Neuron (in vitro differentiated cells): ENCODE measurements around the gene ELK1.
A peak's percentile ranks its signal among the peaks of the same experiment; 100 is the strongest.

Experiments
- H2AFZ ChIP-seq: one replicate; pipeline ENCODE4 v1.6.1; 2013; ENCODE audit warnings: low read depth, mild to moderate bottlenecking, inconsistent platforms, low read length, moderate library complexity
- H3K27me3 ChIP-seq: one replicate; pipeline ENCODE4 v1.6.1; 2013; ENCODE audit warnings: low read length; ENCODE audit not compliant: insufficient read depth
- H3K36me3 ChIP-seq: one replicate; pipeline ENCODE4 v1.6.1; 2013; ENCODE audit warnings: low read length; ENCODE audit not compliant: insufficient read depth
- H3K4me1 ChIP-seq: one replicate; pipeline ENCODE4 v1.6.1; 2013; ENCODE audit warnings: low read length; ENCODE audit not compliant: insufficient read depth
- H3K4me3 ChIP-seq: 2 replicates; pipeline ENCODE4 v1.5.1; 2013; ENCODE audit warnings: mild to moderate bottlenecking, low read length, moderate library complexity
- H3K9me3 ChIP-seq: one replicate; pipeline ENCODE4 v1.6.1; 2013; ENCODE audit warnings: low read length

The ELK1 gene

GRCh38 chrX:47658684-47659420 lies 8.5 kb upstream of the ELK1 start, which contains the start of gene UXT:
TSS of gene UXT (minus strand) at chrX:47659180. CDS start at chrX:47658927, 253 bp downstream.
- Histone ChIP-seq H3K4me1 (peaks cover 3% of the 10 kb centered on the region), H3K9me3 (no peaks in the 10 kb centered on the region), H3K4me3 (peak within 1 kb of the TSS; percentile 77), H2AFZ (peak within 1 kb of the TSS; percentile 76), H3K27me3 (no peaks in the 10 kb centered on the region), H3K36me3 (peaks cover 15% of the 10 kb centered on the region)

DNA sequence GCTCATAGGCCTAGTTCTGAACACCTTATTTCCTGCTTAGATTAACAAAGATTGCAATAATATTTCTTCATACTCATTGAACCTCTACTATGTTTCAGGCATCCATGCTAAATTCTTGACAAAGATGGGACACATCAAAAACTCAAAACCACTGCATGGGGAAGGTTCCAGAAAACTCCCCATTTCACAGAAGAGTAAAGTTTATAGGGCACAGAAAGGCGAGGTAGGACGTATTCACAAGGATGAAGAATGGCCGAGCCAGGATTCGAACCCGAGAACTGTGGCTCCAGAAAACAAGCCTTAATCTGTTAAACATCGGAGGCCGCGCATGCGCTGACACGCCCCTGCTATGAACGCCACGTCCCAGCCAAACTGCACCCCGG lies 7.9 kb upstream of the ELK1 start:
- peaks cover 3% of the 10 kb centered on the region for H3K4me1 ChIP-seq
- H3K27me3 ChIP-seq: no peaks in the 10 kb centered on the region
- peak overlapping the region; percentile 77 for H3K4me3 ChIP-seq
- peaks cover 15% of the 10 kb centered on the region for H3K36me3 ChIP-seq
- no peaks in the 10 kb centered on the region for H3K9me3 ChIP-seq
- no peak overlapping the region for H2AFZ ChIP-seq

DNA sequence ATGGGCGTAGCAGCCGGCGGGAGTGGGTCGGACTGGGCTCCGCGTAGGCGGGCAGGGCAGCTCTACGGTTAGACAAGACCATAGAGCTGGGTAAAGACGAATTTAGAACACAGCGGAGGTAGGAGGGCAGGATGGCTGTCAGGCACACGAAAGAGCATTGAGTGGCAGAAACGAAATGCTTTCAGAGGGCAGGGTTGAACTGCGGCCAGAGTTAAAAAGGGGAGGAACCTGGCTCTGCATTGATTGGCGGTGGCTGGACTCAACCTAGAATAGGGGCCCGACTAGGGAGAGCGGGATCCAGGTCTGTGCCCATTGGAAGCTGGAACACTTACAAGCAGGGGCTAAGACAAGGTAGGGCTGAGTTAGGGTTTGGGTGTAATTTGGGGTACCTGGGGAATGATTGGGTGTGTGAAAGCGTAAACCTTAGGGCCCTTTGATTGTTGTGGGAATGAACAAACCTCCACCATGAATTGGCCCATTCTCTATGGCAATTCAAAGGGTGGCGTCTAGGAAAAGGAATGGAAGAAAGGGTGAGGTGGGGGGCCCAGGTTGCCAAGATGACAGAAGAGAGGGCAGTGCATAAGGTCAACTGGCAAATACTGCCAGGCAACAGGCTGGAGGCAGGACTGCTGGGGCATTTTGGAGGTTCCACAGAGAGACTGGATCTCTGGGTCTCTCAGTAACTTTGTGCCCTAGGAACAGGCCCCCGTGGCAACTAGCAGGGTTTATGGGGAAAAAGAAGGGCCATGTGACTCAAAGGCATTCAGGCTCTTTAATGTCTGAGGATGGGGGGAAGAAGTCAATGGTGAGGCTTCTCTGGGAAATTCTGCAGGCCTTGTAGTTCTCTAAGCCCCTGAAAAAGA lies 911 bp upstream of the ELK1 start:
- Histone ChIP-seq H3K9me3 (no peaks in the 10 kb centered on the region), H2AFZ (no peak overlapping the region), H3K4me1 (peaks cover 10% of the 10 kb centered on the region), H3K27me3 (no peaks in the 10 kb centered on the region), H3K36me3 (peaks cover 12% of the 10 kb centered on the region), H3K4me3 (peak overlapping the region; percentile 44)

DNA sequence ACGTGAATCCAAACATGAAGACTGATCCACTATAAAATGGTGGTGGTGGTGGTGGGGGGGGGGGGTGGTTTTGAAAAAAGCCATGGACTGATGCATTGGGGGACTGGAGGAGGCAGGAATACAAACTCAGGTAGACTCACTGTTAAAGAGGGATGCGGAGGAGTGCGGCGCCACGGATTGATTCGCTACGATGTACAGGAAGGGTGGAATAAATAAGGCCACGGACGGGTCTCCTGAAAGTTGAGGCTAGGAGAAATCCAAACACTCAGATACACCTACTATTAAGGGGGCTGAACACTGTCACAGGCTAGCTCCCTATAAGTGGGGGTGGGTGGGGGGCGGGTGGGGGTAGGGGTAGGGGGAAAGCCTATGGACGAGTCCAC lies 591 bp downstream of the ELK1 start:
- Histone ChIP-seq H3K27me3 (no peaks in the 10 kb centered on the region), H2AFZ (no peak overlapping the region), H3K4me3 (peak overlapping the region; percentile 74)

GRCh38 chrX:47649271-47649670 lies 1.1 kb downstream of the ELK1 start:
- Histone ChIP-seq H3K36me3 (peaks cover 5% of the 10 kb centered on the region), H3K4me1 (peaks cover 10% of the 10 kb centered on the region), H3K4me3 (peak overlapping the region; percentile 74)

More for the DNA sequence above, 591 bp downstream of the ELK1 start:
- H3K4me1 ChIP-seq: peaks cover 10% of the 10 kb centered on the region
- H3K9me3 ChIP-seq: no peaks in the 10 kb centered on the region
- peaks cover 8% of the 10 kb centered on the region for H3K36me3 ChIP-seq

GRCh38 chrX:47648376-47648775 lies 2.0 kb downstream of the ELK1 start:
- no peak overlapping the region for H3K4me3 ChIP-seq
- peaks cover 5% of the 10 kb centered on the region for H3K36me3 ChIP-seq
- no peaks in the 10 kb centered on the region for H3K9me3 ChIP-seq

More at GRCh38 chrX:47649271-47649670, 1.1 kb downstream of the ELK1 start:
- Histone ChIP-seq H3K27me3 (no peaks in the 10 kb centered on the region), H2AFZ (no peak overlapping the region), H3K9me3 (no peaks in the 10 kb centered on the region)

DNA sequence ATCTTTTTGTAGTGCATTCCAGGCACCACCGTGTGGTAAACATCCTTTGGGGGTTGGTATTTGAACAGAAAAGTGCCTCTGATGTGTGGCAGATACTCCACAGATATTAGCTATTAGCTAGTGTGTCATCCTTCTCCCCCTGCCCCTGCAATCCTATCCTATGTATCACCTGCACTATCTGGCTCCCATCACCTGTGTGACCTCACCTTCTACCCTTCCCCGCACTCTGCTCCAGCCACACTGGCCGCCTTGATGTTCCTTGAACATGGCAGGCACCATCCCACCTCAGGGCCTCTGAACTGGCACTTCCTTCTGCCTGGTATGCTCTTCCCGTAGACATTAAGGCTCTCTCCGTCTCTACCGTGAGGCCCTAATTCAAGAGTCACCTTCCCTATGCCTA lies 3.7 kb downstream of the ELK1 start:
- peaks cover 9% of the 10 kb centered on the region for H3K4me1 ChIP-seq
- no peaks in the 10 kb centered on the region for H3K27me3 ChIP-seq
- peaks cover under 1% of the 10 kb centered on the region for H3K36me3 ChIP-seq
- no peak overlapping the region for H2AFZ ChIP-seq
- H3K4me3 ChIP-seq: no peak overlapping the region
- peaks cover 3% of the 10 kb centered on the region for H3K9me3 ChIP-seq

More at GRCh38 chrX:47648376-47648775, 2.0 kb downstream of the ELK1 start:
- Histone ChIP-seq H3K27me3 (no peaks in the 10 kb centered on the region), H2AFZ (no peak overlapping the region), H3K4me1 (peaks cover 12% of the 10 kb centered on the region)

DNA sequence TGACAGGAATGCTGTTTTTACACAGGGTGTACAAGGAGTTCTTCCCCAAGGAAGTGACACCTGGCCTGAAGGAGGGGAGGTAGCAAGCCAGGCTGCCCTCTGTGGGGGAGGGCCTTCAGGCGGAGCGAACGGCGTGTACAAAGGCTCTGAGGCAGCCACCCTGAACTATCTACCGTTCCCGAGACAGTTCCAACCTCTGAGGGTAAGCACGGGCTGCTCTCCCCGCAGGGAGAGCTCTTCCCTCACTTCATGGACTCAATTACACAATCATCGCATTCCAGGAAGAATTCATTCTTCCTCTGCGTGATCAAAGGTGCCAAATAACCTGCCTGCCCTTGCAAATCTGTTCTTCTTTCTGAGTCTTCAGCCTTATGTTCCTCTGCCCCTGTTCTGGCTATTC lies 4.8 kb downstream of the ELK1 start:
- H3K4me1 ChIP-seq: peaks cover 2% of the 10 kb centered on the region

DNA sequence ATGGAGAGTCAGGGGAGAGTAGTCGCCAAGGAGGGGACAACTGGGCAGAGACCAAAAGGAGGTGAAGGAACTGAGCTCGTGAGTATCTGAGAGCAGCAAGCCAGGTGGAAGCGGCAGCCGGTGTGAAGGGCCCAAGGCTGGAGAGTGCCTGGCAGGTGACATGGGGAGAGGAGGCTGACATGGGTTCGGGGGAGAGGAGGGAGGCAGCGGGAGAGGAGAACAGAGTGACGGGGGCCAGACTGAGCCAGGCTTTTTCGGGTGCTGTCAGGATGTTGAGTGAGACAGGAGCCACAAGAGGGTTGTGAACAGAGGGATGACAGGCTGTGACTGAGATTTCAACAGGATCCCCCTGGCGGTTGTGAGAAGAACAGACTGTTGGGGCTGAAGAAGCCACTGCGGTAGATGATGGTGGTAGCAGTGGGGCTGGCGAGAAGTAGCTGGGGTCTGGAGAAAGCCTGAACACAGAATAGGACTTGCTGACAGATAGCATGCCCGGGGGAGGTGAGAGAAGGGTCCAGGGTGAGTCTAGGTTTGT lies 5.7 kb downstream of the ELK1 start:
- H3K36me3 ChIP-seq: peaks cover 19% of the 10 kb centered on the region
- no peak overlapping the region for H2AFZ ChIP-seq

More for the DNA sequence above, 4.8 kb downstream of the ELK1 start:
- Histone ChIP-seq H3K9me3 (peaks cover 12% of the 10 kb centered on the region), H3K27me3 (no peaks in the 10 kb centered on the region), H3K4me3 (no peak overlapping the region), H2AFZ (no peak overlapping the region), H3K36me3 (peaks cover 11% of the 10 kb centered on the region)

DNA sequence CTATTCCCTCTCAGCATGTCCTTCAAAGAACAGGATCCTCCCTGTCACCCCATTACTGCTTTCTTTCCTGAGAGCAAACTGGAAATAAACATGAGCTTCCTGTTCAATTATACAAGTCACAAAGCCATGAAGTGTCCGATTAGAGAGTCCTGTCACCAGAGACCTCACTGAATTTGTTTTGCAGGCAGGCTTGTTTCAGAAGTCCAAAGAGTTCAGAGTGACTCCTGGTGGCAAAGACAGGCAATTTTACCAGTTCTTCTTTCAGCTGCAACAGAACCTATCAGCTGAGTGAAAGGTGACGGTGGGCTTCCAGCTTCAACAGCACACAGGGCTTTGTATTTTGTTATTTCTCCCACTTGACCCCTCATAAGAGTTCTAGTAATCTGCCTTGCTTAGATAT lies 6.4 kb downstream of the ELK1 start:
- H3K36me3 ChIP-seq: peaks cover 19% of the 10 kb centered on the region
- H3K9me3 ChIP-seq: peaks cover 17% of the 10 kb centered on the region
- no peaks in the 10 kb centered on the region for H3K27me3 ChIP-seq
- no peak overlapping the region for H3K4me3 ChIP-seq
- H3K4me1 ChIP-seq: peaks cover 2% of the 10 kb centered on the region
- no peak overlapping the region for H2AFZ ChIP-seq

More for the DNA sequence above, 5.7 kb downstream of the ELK1 start:
- peaks cover 2% of the 10 kb centered on the region for H3K4me1 ChIP-seq
- no peak overlapping the region for H3K4me3 ChIP-seq
- H3K9me3 ChIP-seq: peaks cover 14% of the 10 kb centered on the region
- H3K27me3 ChIP-seq: no peaks in the 10 kb centered on the region

GRCh38 chrX:47638816-47639215 lies 11.5 kb downstream of the ELK1 start:
- Histone ChIP-seq H2AFZ (no peak overlapping the region), H3K36me3 (peaks cover 32% of the 10 kb centered on the region), H3K4me1 (peaks cover 2% of the 10 kb centered on the region), H3K27me3 (no peaks in the 10 kb centered on the region), H3K9me3 (peaks cover 19% of the 10 kb centered on the region), H3K4me3 (no peak overlapping the region)

GRCh38 chrX:47637546-47638195 lies 12.7 kb downstream of the ELK1 start:
- Histone ChIP-seq H3K4me1 (no peaks in the 10 kb centered on the region), H3K9me3 (peaks cover 19% of the 10 kb centered on the region), H2AFZ (no peak overlapping the region), H3K27me3 (no peaks in the 10 kb centered on the region), H3K36me3 (peaks cover 32% of the 10 kb centered on the region), H3K4me3 (no peak overlapping the region)
